Fibroblast of the aortic adventitia (primary cell): ENCODE data around the gene POLR2L. TPM values are rescaled to one million over a fixed set of nuclear protein-coding genes. Genes with fewer than 3 reads are reported as not detected.

Source experiments
- DNase-seq: peaks from one replicate; pipeline ENCODE4 v3.0.0-alpha.2; 2010; ENCODE audit warnings: low read depth
- H3K4me3 ChIP-seq: 2 replicates; pipeline ENCODE4 v1.5.1; 2011; ENCODE audit warnings: low read depth, mild to moderate bottlenecking, control low read depth, low read length, moderate library complexity
- CTCF ChIP-seq: IDR thresholded peaks from 2 replicates; pipeline ENCODE4 v1.5.1; 2011; ENCODE audit warnings: mild to moderate bottlenecking, low read length, control low read depth, inconsistent platforms; ENCODE audit not compliant: insufficient read depth
- total RNA-seq: library from RNA; depleted of rRNA; stranded (reverse); fragments of >200 nt; gene quantifications from 2 replicates; pipeline ENCODE4 v1.2.3, GENCODE V29; 2012; ENCODE audit warnings: low replicate concordance

POLR2L gene
- total RNA-seq, 1 donor: 135 TPM

- no peak for DNase-seq
- TF ChIP-seq CTCF: no peak
- H3K4me3 ChIP-seq: no peak overlapping the region
Observed at GRCh38 chr11:886568-886967, 44.2 kb upstream of the POLR2L start.

- H3K4me3 ChIP-seq: no peak overlapping the region
- no peak for DNase-seq
- TF ChIP-seq CTCF: no peak
Observed at GRCh38 chr11:884578-885070, 42.3 kb upstream of the POLR2L start.

GRCh38 chr11:883527-883926 lies 41.2 kb upstream of the POLR2L start:
- TF ChIP-seq CTCF: no peak

GRCh38 chr11:882596-882995 lies 40.3 kb upstream of the POLR2L start:
- no peak for DNase-seq
- TF ChIP-seq CTCF: no peak
- no peak overlapping the region for H3K4me3 ChIP-seq

More at GRCh38 chr11:883527-883926, 41.2 kb upstream of the POLR2L start:
- DNase-seq: no peak
- no peak overlapping the region for H3K4me3 ChIP-seq

GRCh38 chr11:880447-880846 lies 38.1 kb upstream of the POLR2L start:
- H3K4me3 ChIP-seq: no peak overlapping the region
- TF ChIP-seq CTCF: no peak
- DNase-seq: no peak

- no peak for TF ChIP-seq CTCF
- DNase-seq: no peak
- no peak overlapping the region for H3K4me3 ChIP-seq
Observed at GRCh38 chr11:877565-877964, 35.2 kb upstream of the POLR2L start.

- no peak for TF ChIP-seq CTCF
- DNase-seq: no peak
Observed at GRCh38 chr11:876545-876944, 34.2 kb upstream of the POLR2L start.

More at GRCh38 chr11:876545-876944, 34.2 kb upstream of the POLR2L start:
- H3K4me3 ChIP-seq: no peak overlapping the region
